NCI-H345 (cell line): ENCODE measurements around the gene SUPT16H.
"Not testable (repeated sequence)": the region's sequence is repeated elsewhere in the genome, so short reads cannot be mapped to it uniquely, and the experiment has no call there.

Experiments used
- DNase-seq: peaks from one replicate; lab custom pipeline; 2025; lab: John Stamatoyannopoulos, UW

SUPT16H gene

DNA sequence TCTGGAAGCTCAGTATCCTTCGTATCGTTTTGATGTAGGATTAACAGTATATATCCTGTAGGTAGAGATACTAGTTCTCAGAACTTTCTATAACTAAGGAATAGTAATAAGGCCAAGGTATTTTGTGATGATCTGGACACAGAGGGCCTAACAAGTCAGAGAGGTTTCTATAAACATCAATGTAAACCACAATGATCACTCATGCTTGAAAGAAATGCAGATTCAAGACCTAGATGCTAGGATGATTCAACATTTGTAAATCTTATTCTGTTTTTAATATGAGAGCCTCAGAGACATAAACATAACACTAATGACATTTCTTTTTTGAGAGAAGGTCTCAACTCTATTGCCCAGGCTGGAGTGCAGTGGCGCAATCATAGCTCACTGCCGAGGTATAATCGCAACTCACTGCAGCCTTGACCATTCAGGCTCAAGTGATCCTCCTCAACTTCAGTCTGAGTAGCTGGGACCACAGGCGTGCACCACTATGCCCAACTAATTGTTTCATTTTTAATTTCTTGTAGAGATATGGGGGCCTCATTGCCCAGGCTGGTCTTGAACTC, 16.2 kb downstream of the SUPT16H start:
- DNase-seq, result no peak

DNA sequence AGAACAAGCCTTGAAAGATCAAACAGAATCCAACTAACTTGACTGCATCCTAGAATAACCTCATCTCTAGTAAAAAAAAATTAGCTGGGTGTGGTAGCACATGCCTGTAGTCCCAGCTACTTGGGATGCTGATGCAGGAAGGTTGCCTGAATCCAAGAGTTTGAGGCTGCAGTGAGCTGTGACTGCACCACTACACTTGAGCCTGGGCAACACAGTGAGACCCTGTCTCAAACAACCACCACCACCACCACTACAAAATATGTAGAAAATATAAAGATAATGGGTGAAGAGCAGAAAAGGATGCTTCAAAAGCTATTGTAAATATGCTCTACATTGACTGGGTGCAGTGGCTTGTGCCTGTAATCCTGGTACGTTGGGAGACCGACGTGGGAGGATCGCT, 27.3 kb downstream of the SUPT16H start:
- DNase-seq, result no peak

DNA sequence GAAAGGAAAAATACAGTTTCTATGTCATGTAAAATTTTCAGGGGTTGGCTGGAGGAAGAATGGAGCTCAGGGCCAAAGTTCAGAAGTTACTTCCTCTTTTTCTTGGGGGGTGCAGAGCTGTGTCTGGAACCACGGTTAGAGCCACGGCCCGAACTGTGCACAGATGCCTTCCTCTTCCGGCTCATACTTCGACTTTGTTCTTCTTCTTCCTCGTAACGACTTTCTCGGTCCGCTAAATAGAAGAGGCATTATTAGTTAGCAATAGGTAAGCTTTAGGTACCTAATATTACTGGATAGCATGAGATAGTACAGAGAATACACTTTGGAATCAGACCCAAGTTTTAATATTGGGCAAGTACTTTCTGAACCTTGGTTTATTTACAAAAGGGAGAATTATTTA, 31.2 kb downstream of the SUPT16H start:
- DNase-seq, result no peak

DNA sequence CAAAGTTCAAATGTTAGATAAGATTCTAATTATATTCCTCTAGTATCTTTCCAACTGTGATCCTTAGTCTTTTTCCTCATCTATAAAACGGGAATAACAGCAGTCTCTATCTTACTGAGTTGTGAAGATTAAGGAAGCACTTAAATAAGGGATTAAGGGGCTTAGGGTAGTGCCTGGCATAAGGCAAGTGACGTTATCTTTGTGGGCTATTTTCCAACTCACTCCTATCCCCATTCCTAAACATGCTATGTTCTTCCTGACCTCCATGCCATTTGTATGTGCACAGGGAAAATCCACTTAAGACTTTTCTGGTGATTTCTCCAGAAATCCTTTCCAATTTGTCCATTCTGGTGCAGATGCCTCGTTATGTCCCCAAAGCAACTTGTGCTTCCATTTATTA, 33.3 kb downstream of the SUPT16H start:
- no peak for DNase-seq

DNA sequence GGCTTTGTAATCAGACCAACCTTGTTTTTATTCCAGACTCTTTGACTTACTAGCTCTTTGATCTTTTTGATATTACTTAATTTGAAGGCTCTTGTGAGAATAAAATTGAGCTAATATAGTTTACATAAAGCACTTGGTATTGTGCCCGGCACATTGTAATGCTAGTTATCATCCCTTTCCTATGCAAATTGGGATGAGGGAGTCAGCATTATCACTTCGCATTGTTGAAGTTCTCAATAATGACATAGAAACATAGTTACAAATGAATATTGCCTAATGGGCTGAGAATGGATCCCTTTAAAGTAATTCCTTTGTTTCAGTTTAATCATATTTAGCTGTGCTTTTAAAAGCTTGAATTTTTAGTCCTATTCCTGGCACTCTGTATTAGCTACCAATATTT, 36.6 kb downstream of the SUPT16H start:
- DNase-seq, result no peak

DNA sequence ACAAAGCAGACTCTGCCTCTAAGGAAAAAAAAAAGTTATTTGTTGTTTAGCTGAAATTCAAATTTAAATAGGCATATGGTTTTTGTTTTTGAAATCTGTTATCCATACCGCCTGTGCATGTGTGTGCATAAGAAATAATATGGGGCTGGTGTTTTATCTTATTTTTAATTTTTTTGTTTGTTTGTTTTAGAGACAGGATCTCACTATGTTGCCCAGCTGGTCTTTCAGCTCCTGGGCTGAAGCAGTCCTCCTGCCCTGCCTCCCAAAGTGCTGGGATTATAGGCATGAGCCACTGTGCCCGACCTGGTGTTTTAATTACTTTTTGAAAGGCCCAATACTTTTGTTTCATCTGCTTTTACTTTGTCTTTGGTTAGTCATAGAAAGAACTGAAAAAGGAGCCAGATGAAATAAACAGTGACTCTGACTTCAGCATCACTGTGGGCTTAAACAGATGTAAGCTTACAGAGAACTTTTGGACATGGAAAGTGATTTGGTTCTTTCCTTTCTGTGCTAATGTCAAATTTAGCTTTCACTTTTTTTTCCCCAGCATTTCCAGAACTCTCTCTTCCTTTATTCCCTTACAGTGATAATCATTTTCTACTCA, 37.2 kb downstream of the SUPT16H start:
- DNase-seq, result no peak

DNA sequence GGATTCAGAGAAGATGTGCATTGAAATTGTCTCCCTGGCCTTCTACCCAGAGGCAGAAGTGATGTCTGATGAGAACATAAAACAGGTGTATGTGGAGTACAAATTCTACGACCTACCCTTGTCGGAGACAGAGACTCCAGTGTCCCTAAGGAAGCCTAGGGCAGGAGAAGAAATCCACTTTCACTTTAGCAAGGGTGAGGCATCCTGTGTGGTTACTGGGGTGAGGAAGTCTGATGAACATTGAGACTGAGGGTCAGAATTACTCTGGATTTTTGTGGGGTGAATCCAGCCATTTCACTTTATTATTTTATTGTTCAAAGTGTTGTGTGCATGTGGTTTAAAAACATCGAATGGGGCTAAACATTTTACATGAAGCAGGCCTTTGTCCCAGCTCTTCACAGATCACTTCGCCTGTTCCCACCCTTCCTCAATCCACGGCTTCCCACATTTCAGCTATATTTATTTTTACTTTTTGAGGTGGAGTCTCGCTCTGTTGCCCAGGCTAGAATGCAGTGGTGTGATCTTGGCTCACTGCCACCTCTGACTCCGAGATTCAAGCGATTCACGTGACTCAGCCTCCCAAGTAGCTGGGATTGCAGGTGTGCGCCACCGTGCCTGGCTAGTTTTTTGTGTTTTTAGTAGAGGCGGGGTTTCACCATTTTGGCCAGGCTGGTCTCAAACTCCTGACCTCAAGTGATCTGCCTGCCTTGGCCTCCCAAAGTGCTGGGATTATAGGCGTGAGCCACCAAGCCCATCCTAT, 40.6 kb downstream of the SUPT16H start:
- DNase-seq, result no peak

DNA sequence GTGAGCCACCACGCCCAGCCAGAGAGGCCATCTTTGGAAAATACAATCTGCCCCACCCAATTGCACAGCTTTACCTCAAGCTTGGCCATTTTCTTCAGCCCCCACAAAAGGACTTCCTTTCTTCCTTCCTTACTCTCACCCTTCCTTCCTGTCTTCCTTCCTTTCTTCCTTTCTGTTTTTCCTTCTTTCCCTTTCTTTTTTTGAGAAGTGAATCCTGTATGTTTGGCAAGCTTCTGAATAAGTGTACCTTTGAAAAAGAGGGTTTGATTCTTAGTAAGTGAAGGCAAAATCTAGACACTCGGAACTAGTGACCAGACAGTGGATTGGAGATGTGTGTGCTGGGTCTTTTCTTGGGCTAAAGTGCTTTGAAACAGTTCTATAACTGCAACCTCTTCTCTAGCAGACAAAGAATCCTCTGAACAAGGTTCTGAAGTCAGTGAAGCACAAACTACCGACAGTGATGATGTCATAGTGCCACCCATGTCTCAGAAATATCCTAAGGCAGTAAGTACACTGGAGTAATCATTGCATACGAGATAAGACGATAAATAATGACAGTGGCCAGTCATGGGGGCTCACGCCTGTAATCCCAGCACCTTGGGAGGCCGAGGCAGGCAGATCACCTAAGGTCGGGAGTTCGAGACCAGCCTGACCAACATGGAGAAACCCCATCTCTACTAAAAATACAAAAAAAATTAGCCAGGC, 49.5 kb downstream of the SUPT16H start:
- DNase-seq, result no peak

DNA sequence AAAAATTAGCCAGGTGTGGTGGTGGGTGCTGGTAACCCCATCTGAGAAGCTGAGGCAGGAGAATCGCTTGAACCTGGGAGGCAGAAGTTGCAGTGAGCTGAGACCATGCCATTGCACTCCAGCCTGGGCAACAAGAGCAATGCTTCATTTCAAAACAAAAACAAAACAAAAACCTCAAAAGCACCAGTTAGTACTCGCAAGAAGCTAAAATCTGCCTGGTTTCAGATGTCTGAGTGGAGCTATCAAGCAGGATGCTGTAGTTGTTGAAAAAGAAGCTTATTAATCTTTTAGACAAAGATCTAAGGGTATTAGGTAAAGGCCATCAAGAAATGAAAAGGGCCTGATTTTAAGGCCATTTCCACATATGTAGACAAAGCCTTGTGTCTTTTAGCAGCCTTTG, 50.9 kb downstream of the SUPT16H start:
- no peak for DNase-seq

DNA sequence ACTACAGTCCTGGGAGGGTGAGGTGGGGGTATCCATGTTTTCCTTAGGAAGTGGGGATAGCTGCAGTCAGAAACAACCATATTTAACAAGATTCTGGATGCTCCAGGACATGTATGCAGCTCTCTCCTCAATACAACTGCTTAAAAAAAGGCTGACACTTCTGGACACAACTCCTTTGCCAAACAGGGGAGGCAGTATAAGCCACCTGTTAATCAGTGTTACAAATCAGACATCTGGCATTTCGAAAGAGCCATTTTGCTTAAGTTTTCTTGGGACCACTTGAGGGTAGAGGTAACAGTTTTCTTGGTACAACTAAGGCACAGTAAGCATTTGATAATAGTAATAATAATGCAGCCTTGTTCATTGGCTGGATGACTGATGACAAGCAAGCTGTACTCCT, 56.8 kb downstream of the SUPT16H start:
- no peak for DNase-seq

DNA sequence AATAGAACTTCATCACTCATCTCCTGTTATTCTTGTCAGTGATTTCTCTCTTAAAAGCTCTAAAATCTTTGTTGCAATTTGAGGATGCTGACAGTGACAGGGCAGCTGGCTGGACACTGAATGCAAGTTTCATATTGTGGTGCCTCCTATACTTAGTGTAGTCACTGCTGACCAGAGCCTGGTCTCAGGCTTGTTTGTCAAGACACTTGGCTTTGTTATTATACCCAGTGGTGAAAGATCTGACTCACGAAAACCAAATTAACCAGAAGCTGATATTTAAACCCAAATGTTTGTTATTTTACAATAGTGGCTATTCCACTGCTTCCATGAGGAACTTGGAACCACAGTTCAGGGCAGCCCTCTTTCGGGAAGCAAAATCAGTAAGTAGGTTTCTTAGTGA, 61.1 kb downstream of the SUPT16H start:
- no peak for DNase-seq

DNA sequence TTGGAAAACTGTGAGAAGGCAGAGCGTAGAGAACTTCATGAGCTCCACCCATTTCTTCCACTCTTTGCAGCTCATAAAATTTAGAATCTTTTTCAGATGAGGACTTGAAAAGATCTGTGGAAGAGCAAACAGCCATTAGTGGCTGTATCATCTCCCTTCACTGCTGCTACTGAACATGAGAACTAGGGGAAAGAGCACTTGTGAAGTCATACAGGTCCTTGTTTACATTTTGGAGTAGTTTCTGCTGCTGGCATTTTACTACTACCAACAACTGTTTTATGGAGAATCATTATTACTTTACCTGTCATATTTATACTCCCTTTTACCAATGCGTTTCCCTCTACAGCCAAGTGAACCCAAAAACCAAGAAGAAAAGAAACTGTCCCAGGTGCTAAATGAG, 62.9 kb downstream of the SUPT16H start:
- no peak for DNase-seq

DNA sequence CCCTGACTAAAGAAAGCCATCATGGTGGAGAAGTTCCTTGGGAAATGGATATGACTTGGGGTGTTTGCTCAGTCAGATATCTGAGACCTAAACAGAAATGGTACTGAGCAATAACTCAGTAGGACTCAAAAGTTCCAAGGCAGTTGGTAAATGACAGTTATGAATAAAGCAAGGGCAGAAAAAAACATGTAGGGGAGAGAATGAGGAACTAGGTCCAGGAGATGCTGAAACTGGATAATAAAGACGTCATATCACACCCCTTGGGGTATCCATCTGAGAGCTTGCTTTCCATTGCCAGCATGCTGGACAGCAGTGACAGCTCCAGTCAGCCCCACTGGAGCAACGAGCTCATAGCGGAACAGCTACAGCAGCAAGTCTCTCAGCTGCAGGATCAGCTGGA, 66.4 kb downstream of the SUPT16H start:
- no peak for DNase-seq

DNA sequence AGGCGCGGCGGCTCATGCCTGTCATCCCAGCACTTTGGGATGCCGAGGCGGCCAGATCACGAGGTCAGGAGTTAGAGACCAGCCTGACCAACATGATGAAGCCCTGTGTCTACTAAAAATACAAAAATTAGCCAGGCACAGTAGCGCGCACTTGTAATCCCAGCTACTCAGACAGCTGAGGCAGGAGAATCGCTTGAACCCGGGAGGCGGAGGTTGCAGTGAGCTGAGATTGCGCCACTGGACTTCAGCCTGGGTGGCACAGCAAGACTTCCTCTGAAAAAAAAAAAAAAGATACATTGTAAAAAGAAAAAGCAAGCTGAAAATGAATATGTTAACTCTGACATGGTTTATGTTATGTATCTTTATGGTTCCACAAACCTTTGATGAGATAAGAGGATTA, 70.3 kb downstream of the SUPT16H start:
- DNase-seq, result no peak

DNA sequence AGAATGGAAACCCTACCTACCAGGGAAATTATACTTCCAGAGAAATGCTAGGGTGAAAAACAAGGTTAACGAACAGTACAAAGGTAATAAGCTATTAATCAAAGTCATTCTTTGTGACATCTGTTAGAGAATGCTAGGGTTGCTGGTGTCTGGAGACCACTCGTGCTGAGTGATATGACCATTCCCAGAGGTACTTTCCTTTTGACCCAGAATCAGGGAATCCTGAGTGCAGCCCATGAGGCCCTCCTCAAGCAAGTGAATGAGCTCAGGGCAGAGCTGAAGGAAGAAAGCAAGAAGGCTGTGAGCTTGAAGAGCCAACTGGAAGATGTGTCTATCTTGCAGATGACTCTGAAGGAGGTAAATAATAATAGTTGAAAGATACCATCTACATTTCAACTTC, 72.2 kb downstream of the SUPT16H start:
- no peak for DNase-seq

DNA sequence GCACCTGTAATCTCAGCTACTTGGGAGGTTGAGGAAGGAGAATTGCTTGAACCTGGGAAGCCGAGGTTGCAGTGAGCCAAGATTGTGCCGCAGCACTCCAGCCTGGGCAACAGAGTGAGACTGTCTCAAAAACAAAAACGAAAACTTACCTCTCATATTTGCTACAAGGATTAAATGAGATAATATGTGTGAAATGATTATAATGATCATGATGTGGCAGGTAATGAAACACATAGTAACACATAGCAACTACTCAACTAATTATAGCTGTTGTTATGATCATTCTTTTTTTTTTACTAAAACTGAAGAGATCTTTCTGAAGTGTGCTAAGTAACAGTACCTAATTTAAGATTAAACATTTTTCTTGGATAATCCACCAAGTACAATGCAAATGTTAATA, 73.9 kb downstream of the SUPT16H start:
- DNase-seq, result no peak

DNA sequence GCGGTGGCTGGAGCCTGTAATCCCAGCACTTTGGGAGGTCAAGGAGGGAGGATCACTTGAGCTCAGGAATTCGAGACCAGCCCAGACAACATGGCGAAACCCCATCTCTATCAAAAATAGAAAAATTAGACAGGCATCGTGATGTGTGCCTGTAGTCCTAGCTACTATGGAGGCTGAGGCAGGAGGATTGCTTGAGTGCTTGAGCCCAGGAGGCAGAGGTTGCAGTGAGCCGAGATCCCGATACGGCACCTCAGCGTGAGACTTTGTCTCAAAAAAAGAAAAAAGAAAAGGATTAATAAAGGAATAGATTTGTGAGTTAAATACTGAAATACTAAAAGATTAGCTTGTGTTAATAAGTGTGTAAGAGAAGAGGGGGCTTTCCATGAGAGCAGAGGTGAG, 74.6 kb downstream of the SUPT16H start:
- no peak for DNase-seq

DNA sequence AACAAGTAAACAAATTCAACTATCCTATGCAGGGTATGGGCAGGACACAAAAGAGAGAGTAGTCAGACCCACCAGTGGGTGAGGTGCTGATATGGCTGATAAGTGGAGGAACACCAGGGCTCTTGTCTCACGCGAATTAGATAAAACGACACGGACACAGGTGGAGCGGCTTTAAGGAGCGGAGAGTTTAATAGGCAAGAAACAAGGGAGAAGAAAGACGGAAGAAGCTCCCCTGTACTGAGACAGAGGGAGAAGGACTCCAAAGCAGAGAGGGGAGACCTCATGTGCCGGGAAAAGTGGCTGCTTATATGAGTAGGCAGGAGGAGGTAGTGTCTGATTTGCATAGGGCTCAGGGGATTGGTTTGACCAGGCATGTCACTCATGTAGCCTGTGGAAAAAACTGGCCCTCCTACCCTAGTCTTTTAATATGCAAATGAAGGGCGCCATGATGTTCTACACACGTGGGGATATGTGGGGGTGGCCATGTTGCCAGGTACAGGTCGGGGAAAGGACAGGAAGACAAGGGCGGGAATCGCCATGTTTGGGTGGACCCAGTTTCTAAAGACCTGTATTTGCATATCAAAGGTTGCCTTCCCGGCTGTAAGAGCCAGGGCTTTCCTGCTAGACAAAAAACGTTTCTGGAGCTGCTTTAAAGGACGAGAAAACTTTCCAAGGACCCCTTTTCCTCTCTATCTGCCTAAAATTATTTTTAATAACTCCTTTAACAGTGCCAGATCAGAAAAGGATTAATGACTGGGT, 75.2 kb downstream of the SUPT16H start:
- DNase-seq, result no peak

DNA sequence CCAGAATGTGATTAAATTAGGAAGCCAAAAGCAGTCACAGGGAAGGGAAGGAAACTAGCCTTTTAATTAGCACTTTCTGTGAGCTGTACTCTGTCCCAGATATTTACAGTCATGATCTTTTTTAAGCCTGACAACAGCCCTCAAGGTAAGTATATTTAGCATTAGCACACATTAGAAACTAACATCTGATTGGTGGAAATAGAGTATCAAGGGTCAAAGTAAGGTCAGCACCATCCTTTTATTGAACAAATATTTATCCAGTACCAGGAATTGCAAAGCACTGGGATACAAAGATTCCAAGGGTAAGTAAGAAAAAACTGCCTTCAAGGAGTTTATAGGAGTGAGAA, 75.7 kb downstream of the SUPT16H start:
- DNase-seq, result no peak

DNA sequence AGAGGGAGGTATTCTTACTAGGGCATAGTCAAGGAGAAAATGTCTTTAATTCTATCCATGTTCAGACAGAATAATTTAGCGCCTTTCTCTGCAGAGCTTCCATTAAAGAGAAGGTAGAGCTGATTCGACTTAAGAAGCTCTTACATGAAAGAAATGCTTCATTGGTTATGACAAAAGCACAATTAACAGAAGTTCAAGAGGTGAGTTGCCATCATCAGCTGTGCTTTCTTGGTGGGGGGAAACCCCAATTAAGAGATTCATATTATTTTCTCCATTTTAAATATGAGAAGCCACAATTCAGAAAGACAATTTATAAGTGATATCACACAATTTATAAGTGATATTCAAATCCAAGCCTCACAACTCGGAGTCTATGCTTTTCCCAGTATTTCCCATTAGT, 76.2 kb downstream of the SUPT16H start:
- DNase-seq, result no peak

DNA sequence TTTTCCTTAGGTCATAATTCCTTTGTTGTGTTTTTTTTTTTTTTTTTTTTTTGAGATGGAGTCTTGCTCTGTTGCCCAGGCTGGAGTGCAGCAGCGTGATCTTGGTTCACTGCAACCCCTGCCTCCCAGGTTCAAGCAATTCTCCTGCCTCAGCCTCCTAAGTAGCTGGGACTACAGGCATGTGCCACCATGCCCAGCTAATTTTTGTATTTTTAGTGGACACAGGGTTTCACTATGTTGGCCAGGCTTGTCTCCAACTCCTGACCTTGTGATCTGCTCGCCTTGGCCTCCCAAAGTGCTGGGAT, 81.0 kb downstream of the SUPT16H start:
- not testable (repeated sequence) for DNase-seq

DNA sequence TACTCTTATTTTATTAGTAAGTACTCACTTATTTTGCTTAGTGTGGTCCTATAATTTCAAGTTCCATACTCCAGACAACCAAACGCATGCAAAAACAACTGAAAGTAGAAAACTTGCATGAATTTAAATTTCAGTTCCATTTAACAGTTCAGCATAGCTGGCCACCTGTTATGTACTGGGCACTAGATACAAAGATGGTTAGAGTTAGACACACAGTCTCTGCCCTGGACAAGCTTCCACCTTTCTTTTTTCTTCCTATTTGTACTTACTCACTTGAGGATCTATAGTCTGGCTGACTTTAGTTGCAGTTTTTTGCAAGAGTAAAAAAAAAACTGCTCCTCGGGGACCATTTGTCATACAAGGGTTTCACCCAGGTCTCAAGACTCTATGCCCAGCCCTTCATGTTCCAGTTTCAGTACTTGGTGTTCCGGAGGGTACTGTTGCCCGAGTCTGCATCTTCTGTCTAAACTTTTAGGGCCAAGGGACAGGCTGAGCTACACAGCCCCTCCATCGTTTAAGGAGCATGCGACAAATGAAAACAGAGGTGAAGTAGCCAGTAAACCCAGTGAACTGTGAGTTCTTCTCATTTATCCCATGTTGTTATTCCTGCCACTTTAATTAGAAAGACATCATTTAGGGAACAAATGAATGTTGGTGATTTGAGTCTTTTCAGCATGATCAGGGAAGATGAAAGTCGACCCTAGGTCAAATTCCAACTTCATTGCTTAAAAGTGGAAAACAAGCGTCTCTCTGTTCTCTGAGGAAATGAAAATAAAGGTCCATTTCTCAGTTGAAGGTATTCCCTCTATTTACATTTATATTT, 81.6 kb downstream of the SUPT16H start:
- no peak for DNase-seq
